ENCODE measurements around the gene STARD3NL.
A peak's percentile ranks its signal among the peaks of the same experiment; 100 is the strongest.
"Not testable (repeated sequence)": the region's sequence is repeated elsewhere in the genome, so short reads cannot be mapped to it uniquely, and the experiment has no call there.

Gene STARD3NL

GRCh38 chr7:38178004-38178694 is at the start of gene STARD3NL:
TSS of gene STARD3NL (plus strand) at chr7:38178245. CDS start at chr7:38207505, 29,260 bp downstream.
- peak; percentile 99 for DNase-seq (ENCODE audit: low spot score)

GRCh38 chr7:38129162-38129561 is 48.9 kb upstream of the STARD3NL start:
- DNase-seq (ENCODE audit: low spot score) = no peak

GRCh38 chr7:38129579-38129978 is 48.5 kb upstream of the STARD3NL start:
- DNase-seq (ENCODE audit: low spot score) = no peak

GRCh38 chr7:38138171-38138570 is 39.9 kb upstream of the STARD3NL start:
- no peak for DNase-seq (ENCODE audit: low spot score)

- DNase-seq (ENCODE audit: low spot score) = no peak
Observed at GRCh38 chr7:38141187-38141586, 36.9 kb upstream of the STARD3NL start.

- DNase-seq (ENCODE audit: low spot score) = no peak
Observed at GRCh38 chr7:38142736-38143135, 35.3 kb upstream of the STARD3NL start.

- DNase-seq (ENCODE audit: low spot score) = no peak
Observed at GRCh38 chr7:38147005-38147404, 31.0 kb upstream of the STARD3NL start.

GRCh38 chr7:38151556-38151955 is 26.5 kb upstream of the STARD3NL start:
- DNase-seq (ENCODE audit: low spot score) = no peak

GRCh38 chr7:38153515-38153914 is 24.5 kb upstream of the STARD3NL start:
- DNase-seq (ENCODE audit: low spot score) = no peak

GRCh38 chr7:38154278-38154677 is 23.8 kb upstream of the STARD3NL start:
- no peak for DNase-seq (ENCODE audit: low spot score)

- no peak for DNase-seq (ENCODE audit: low spot score)
Observed at GRCh38 chr7:38160003-38160571, 18.0 kb upstream of the STARD3NL start.

GRCh38 chr7:38162036-38162435 is 16.0 kb upstream of the STARD3NL start:
- no peak for DNase-seq (ENCODE audit: low spot score)

GRCh38 chr7:38163671-38164070 is 14.4 kb upstream of the STARD3NL start:
- no peak for DNase-seq (ENCODE audit: low spot score)

GRCh38 chr7:38168890-38169570 is 9.0 kb upstream of the STARD3NL start:
- no peak for DNase-seq (ENCODE audit: low spot score)

- peak; percentile 9 for DNase-seq (ENCODE audit: low spot score)
Observed at GRCh38 chr7:38169847-38170246, 8.2 kb upstream of the STARD3NL start.

GRCh38 chr7:38171623-38172391 is 6.2 kb upstream of the STARD3NL start:
- DNase-seq (ENCODE audit: low spot score) = no peak

GRCh38 chr7:38175547-38175946 is 2.5 kb upstream of the STARD3NL start:
- not testable (repeated sequence) for DNase-seq (ENCODE audit: low spot score)

GRCh38 chr7:38177621-38178003 is 433 bp upstream of the STARD3NL start:
- DNase-seq (ENCODE audit: low spot score) = no peak

- DNase-seq (ENCODE audit: low spot score) = peak; percentile 41
Observed at GRCh38 chr7:38178695-38179344, 775 bp downstream of the STARD3NL start.

- DNase-seq (ENCODE audit: low spot score) = no peak
Observed at GRCh38 chr7:38179776-38180226, 1.8 kb downstream of the STARD3NL start.

GRCh38 chr7:38181111-38181510 is 3.1 kb downstream of the STARD3NL start:
- no peak for DNase-seq (ENCODE audit: low spot score)

GRCh38 chr7:38182450-38182849 is 4.4 kb downstream of the STARD3NL start:
- no peak for DNase-seq (ENCODE audit: low spot score)

All from CD4-positive, alpha-beta T cell treated with Interleukin-2 at 100 ng/mL for 4 hours (primary cell).